Neural progenitor cell (in vitro differentiated cells): ENCODE results near the gene METTL23. TPM values are rescaled to one million over a fixed set of nuclear protein-coding genes. Genes with fewer than 3 reads are reported as not detected.

Source experiments
- DNase-seq: peaks from one replicate; pipeline ENCODE4 v3.0.0-alpha.2; 2016; ENCODE audit warnings: low spot score
- H2AFZ ChIP-seq: fragments of 200-600 bp; sonication (generic); replicated peaks from 2 replicates; pipeline ENCODE4 v1.6.1; 2016; ENCODE audit warnings: antibody characterized with exemption
- H3F3A ChIP-seq: fragments of 200-600 bp; sonication (generic); 2 replicates; pipeline ENCODE4 v1.6.1; 2016; ENCODE audit warnings: antibody characterized with exemption, low read depth
- H3K27ac ChIP-seq: fragments of 200-600 bp; sonication (generic); 2 replicates; pipeline ENCODE4 v1.5.1; 2016; ENCODE audit warnings: mild to moderate bottlenecking
- H3K27me3 ChIP-seq: fragments of 200-600 bp; sonication (generic); 2 replicates; pipeline ENCODE4 v1.6.1; 2016; ENCODE audit warnings: mild to moderate bottlenecking, moderate library complexity
- H3K36me3 ChIP-seq: fragments of 200-600 bp; sonication (generic); 2 replicates; pipeline ENCODE4 v1.5.1; 2016
- H3K4me1 ChIP-seq: fragments of 200-600 bp; sonication (generic); 2 replicates; pipeline ENCODE4 v1.6.1; 2016; ENCODE audit warnings: mixed run types
- H3K4me2 ChIP-seq: fragments of 200-600 bp; sonication (generic); 2 replicates; pipeline ENCODE4 v1.6.1; 2016
- H3K4me3 ChIP-seq: fragments of 200-600 bp; sonication (generic); 2 replicates; pipeline ENCODE4 v1.5.1; 2016
- H3K79me2 ChIP-seq: fragments of 200-600 bp; sonication (generic); 2 replicates; pipeline ENCODE4 v1.6.1; 2016; ENCODE audit warnings: low read depth
- H3K9ac ChIP-seq: fragments of 200-600 bp; sonication (generic); 2 replicates; pipeline ENCODE4 v1.6.1; 2016
- H3K9me3 ChIP-seq: fragments of 200-600 bp; sonication (generic); 2 replicates; pipeline ENCODE4 v1.5.1; 2016; ENCODE audit warnings: low read depth
- H4K20me1 ChIP-seq: fragments of 200-600 bp; sonication (generic); 2 replicates; pipeline ENCODE4 v1.6.1; 2016; ENCODE audit warnings: low read depth
- H3K27ac Mint-ChIP-seq: 3 replicates; pipeline ENCODE4 v1.8.0; 2021; ENCODE audit warnings: mixed read lengths
- H3K27me3 Mint-ChIP-seq: 2 replicates; pipeline ENCODE4 v1.8.0; 2022; ENCODE audit warnings: low read depth, mild to moderate bottlenecking, inconsistent platforms, moderate library complexity, mixed read lengths; ENCODE audit not compliant: insufficient read depth
- H3K36me3 Mint-ChIP-seq: 3 replicates; pipeline ENCODE4 v1.8.0; 2021; ENCODE audit warnings: mixed read lengths
- H3K4me1 Mint-ChIP-seq: 3 replicates; pipeline ENCODE4 v1.8.0; 2021; ENCODE audit warnings: mixed read lengths
- H3K4me3 Mint-ChIP-seq: 3 replicates; pipeline ENCODE4 v1.8.0; 2021; ENCODE audit warnings: mild to moderate bottlenecking, moderate library complexity, mixed read lengths
- H3K9me3 Mint-ChIP-seq: 3 replicates; pipeline ENCODE4 v1.8.0; 2020; ENCODE audit warnings: mixed read lengths
- CTCF ChIP-seq: fragments of 200-600 bp; sonication (generic); IDR thresholded peaks from 2 replicates; pipeline ENCODE4 v1.5.1; 2017; ENCODE audit warnings: antibody characterized with exemption, mild to moderate bottlenecking
- EZH2 ChIP-seq: fragments of 200-600 bp; sonication (generic); IDR thresholded peaks from 2 replicates; pipeline ENCODE4 v1.6.1; 2017; ENCODE audit warnings: antibody characterized with exemption, mild to moderate bottlenecking, moderate library complexity
- EZH2phosphoT487 ChIP-seq: fragments of 200-600 bp; sonication (generic); IDR thresholded peaks from 2 replicates; pipeline ENCODE4 v1.6.1; 2017; ENCODE audit warnings: antibody characterized with exemption
- total RNA-seq: library from RNA; depleted of rRNA; stranded (reverse); fragments of >200 nt; gene quantifications from 2 replicates; pipeline ENCODE4 v1.2.3, GENCODE V29; 2015; ENCODE audit warnings: low replicate concordance

Gene METTL23
- total RNA-seq, 1 donor from 2014 or later, result 38.1 TPM

- peaks cover 20% of the 10 kb centered on the region for H3K4me1 ChIP-seq
- H3K9me3 ChIP-seq, result no peaks in the 10 kb centered on the region
- TF ChIP-seq EZH2, result no peak
- TF ChIP-seq CTCF, result no peak
- TF ChIP-seq EZH2phosphoT487, result no peak
- H3K27ac ChIP-seq, result no peak overlapping the region
- no peak overlapping the region for H3K4me3 ChIP-seq
- H3K9ac ChIP-seq, result no peak overlapping the region
- H3K36me3 ChIP-seq, result no peaks in the 10 kb centered on the region
- Mint-ChIP-seq H3K4me1 (peaks cover 46% of the 10 kb centered on the region), H3K27ac (peak overlapping the region; percentile 57), H3K27me3 (peaks cover 11% of the 10 kb centered on the region), H3K4me3 (no peak overlapping the region), H3K36me3 (no peaks in the 10 kb centered on the region), H3K9me3 (no peaks in the 10 kb centered on the region)
- no peaks in the 10 kb centered on the region for H3K27me3 ChIP-seq
- peaks cover 3% of the 10 kb centered on the region for H3F3A ChIP-seq
- H3K79me2 ChIP-seq, result no peaks in the 10 kb centered on the region
- no peak for DNase-seq
- no peak overlapping the region for H2AFZ ChIP-seq
- peaks cover 4% of the 10 kb centered on the region for H4K20me1 ChIP-seq
- no peak overlapping the region for H3K4me2 ChIP-seq
Measured at GRCh38 chr17:76685366-76685765, 41.3 kb upstream of the METTL23 start.

GRCh38 chr17:76685846-76686245 lies 40.8 kb upstream of the METTL23 start:
- Histone ChIP-seq H3K79me2 (no peaks in the 10 kb centered on the region), H3K9me3 (no peaks in the 10 kb centered on the region), H4K20me1 (peaks cover 4% of the 10 kb centered on the region), H3K9ac (no peak overlapping the region), H3K4me1 (peaks cover 20% of the 10 kb centered on the region), H3F3A (peaks cover 3% of the 10 kb centered on the region), H3K36me3 (no peaks in the 10 kb centered on the region), H3K4me2 (no peak overlapping the region), H2AFZ (no peak overlapping the region), H3K4me3 (no peak overlapping the region), H3K27ac (no peak overlapping the region), H3K27me3 (no peaks in the 10 kb centered on the region)
- no peak for DNase-seq
- TF ChIP-seq EZH2phosphoT487 (no peak), CTCF (no peak), EZH2 (no peak)
- Mint-ChIP-seq H3K27ac (no peak overlapping the region), H3K4me3 (no peak overlapping the region), H3K27me3 (peaks cover 11% of the 10 kb centered on the region), H3K9me3 (no peaks in the 10 kb centered on the region), H3K36me3 (no peaks in the 10 kb centered on the region), H3K4me1 (peaks cover 50% of the 10 kb centered on the region)

GRCh38 chr17:76686538-76687297 lies 39.9 kb upstream of the METTL23 start:
- peaks cover 3% of the 10 kb centered on the region for H3F3A ChIP-seq
- no peaks in the 10 kb centered on the region for H3K79me2 ChIP-seq
- H3K27me3 ChIP-seq, result no peaks in the 10 kb centered on the region
- Mint-ChIP-seq H3K4me1 (peaks cover 47% of the 10 kb centered on the region), H3K27ac (no peak overlapping the region), H3K27me3 (peaks cover 15% of the 10 kb centered on the region), H3K9me3 (no peaks in the 10 kb centered on the region), H3K4me3 (no peak overlapping the region), H3K36me3 (no peaks in the 10 kb centered on the region)
- H3K4me3 ChIP-seq, result no peak overlapping the region
- no peaks in the 10 kb centered on the region for H3K9me3 ChIP-seq
- DNase-seq, result no peak
- no peak overlapping the region for H3K9ac ChIP-seq
- TF ChIP-seq EZH2phosphoT487 (no peak), EZH2 (no peak), CTCF (no peak)
- no peak overlapping the region for H3K4me2 ChIP-seq
- no peaks in the 10 kb centered on the region for H3K36me3 ChIP-seq
- no peak overlapping the region for H3K27ac ChIP-seq
- no peak overlapping the region for H2AFZ ChIP-seq
- H4K20me1 ChIP-seq, result peaks cover 4% of the 10 kb centered on the region
- H3K4me1 ChIP-seq, result peaks cover 25% of the 10 kb centered on the region
